Mammary epithelial cell (primary cell): ENCODE results near the gene GRAMD1B.

ENCODE experiments used
- CTCF ChIP-seq, 2 donors: IDR thresholded peaks in 1 of 2; conservative IDR thresholded peaks in 1 of 2; 2 replicates each; pipeline ENCODE4 v1.5.1; 2011 to 2012; ENCODE audit warnings: inconsistent platforms in 2 of 2, low read length in 2 of 2, mild to moderate bottlenecking in 2 of 2, control low read depth in 1 of 2, low read depth in 1 of 2; ENCODE audit not compliant: insufficient read depth in 1 of 2; ENCODE audit errors: extremely low read depth in 1 of 2
- EZH2 ChIP-seq: IDR thresholded peaks from 2 replicates; pipeline ENCODE4 v1.6.1; 2012; ENCODE audit warnings: low read length, inconsistent platforms, borderline replicate concordance

- TF ChIP-seq CTCF (conservative IDR thresholded peaks at IDR 0.05 in 1 of 2, IDR thresholded peaks at IDR 0.05 in 1 of 2; ENCODE audit: extremely low read depth in 1 of 2, insufficient read depth in 1 of 2, low read depth in 1 of 2, low read length in 2 of 2) (no peak), EZH2 (no peak)
These were observed 235.2 kb downstream of the GRAMD1B start for GRCh38 chr11:123665306-123665705.
